ENCODE results near the gene PNMT. TPM values are rescaled to one million over a fixed set of nuclear protein-coding genes. Genes with fewer than 3 reads are reported as not detected.

PNMT gene
- total RNA-seq, 1 donor, result not detected

GRCh38 chr17:39640591-39641031, 27.6 kb upstream of the PNMT start:
- Histone ChIP-seq H3K4me3 (ENCODE audit: low read length) (no peak overlapping the region), H3K27me3 (ENCODE audit: insufficient read depth, low read length) (no peaks in the 10 kb centered on the region)

GRCh38 chr17:39641097-39641496, 27.2 kb upstream of the PNMT start:
- no peaks in the 10 kb centered on the region for H3K27me3 ChIP-seq (ENCODE audit: insufficient read depth, low read length)
- H3K4me3 ChIP-seq (ENCODE audit: low read length), result no peak overlapping the region
- H3K4me1 ChIP-seq (ENCODE audit: insufficient read depth, low read length), result peaks cover 73% of the 10 kb centered on the region
- H3K9me3 ChIP-seq (ENCODE audit: low read depth, low read length), result no peaks in the 10 kb centered on the region

More at GRCh38 chr17:39640591-39641031, 27.6 kb upstream of the PNMT start:
- H3K4me1 ChIP-seq (ENCODE audit: insufficient read depth, low read length), result peaks cover 78% of the 10 kb centered on the region
- no peaks in the 10 kb centered on the region for H3K9me3 ChIP-seq (ENCODE audit: low read depth, low read length)

- H3K27me3 ChIP-seq (ENCODE audit: insufficient read depth, low read length), result no peaks in the 10 kb centered on the region
- H3K4me3 ChIP-seq (ENCODE audit: low read length), result no peak overlapping the region
- H3K9me3 ChIP-seq (ENCODE audit: low read depth, low read length), result no peaks in the 10 kb centered on the region
- H3K4me1 ChIP-seq (ENCODE audit: insufficient read depth, low read length), result peaks cover 65% of the 10 kb centered on the region
Measured at GRCh38 chr17:39641883-39642282, 26.4 kb upstream of the PNMT start.

- peaks cover 65% of the 10 kb centered on the region for H3K4me1 ChIP-seq (ENCODE audit: insufficient read depth, low read length)
- no peaks in the 10 kb centered on the region for H3K27me3 ChIP-seq (ENCODE audit: insufficient read depth, low read length)
- H3K9me3 ChIP-seq (ENCODE audit: low read depth, low read length), result no peaks in the 10 kb centered on the region
- H3K4me3 ChIP-seq (ENCODE audit: low read length), result no peak overlapping the region
Measured at GRCh38 chr17:39642291-39643074, 25.8 kb upstream of the PNMT start.

- Histone ChIP-seq H3K27me3 (ENCODE audit: insufficient read depth, low read length) (no peaks in the 10 kb centered on the region), H3K4me1 (ENCODE audit: insufficient read depth, low read length) (peaks cover 57% of the 10 kb centered on the region), H3K4me3 (ENCODE audit: low read length) (no peak overlapping the region), H3K9me3 (ENCODE audit: low read depth, low read length) (no peaks in the 10 kb centered on the region)
Measured at GRCh38 chr17:39643271-39643670, 25.0 kb upstream of the PNMT start.

GRCh38 chr17:39647256-39647655, 21.0 kb upstream of the PNMT start:
- Histone ChIP-seq H3K27me3 (ENCODE audit: insufficient read depth, low read length) (no peaks in the 10 kb centered on the region), H3K4me1 (ENCODE audit: insufficient read depth, low read length) (peaks cover 17% of the 10 kb centered on the region), H3K9me3 (ENCODE audit: low read depth, low read length) (no peaks in the 10 kb centered on the region), H3K4me3 (ENCODE audit: low read length) (no peak overlapping the region)

- H3K27me3 ChIP-seq (ENCODE audit: insufficient read depth, low read length), result no peaks in the 10 kb centered on the region
- peaks cover 7% of the 10 kb centered on the region for H3K4me1 ChIP-seq (ENCODE audit: insufficient read depth, low read length)
- H3K4me3 ChIP-seq (ENCODE audit: low read length), result no peak overlapping the region
- H3K9me3 ChIP-seq (ENCODE audit: low read depth, low read length), result no peaks in the 10 kb centered on the region
Measured at GRCh38 chr17:39648616-39649366, 19.5 kb upstream of the PNMT start.

- Histone ChIP-seq H3K4me1 (ENCODE audit: insufficient read depth, low read length) (peaks cover 6% of the 10 kb centered on the region), H3K27me3 (ENCODE audit: insufficient read depth, low read length) (no peaks in the 10 kb centered on the region), H3K9me3 (ENCODE audit: low read depth, low read length) (no peaks in the 10 kb centered on the region), H3K4me3 (ENCODE audit: low read length) (no peak overlapping the region)
Measured at GRCh38 chr17:39650121-39650579, 18.1 kb upstream of the PNMT start.

GRCh38 chr17:39651923-39652586, 16.2 kb upstream of the PNMT start:
- H3K4me1 ChIP-seq (ENCODE audit: insufficient read depth, low read length), result peaks cover 6% of the 10 kb centered on the region
- H3K4me3 ChIP-seq (ENCODE audit: low read length), result no peak overlapping the region
- H3K27me3 ChIP-seq (ENCODE audit: insufficient read depth, low read length), result no peaks in the 10 kb centered on the region
- no peaks in the 10 kb centered on the region for H3K9me3 ChIP-seq (ENCODE audit: low read depth, low read length)

GRCh38 chr17:39652587-39653315, 15.5 kb upstream of the PNMT start:
- no peak overlapping the region for H3K4me3 ChIP-seq (ENCODE audit: low read length)
- no peaks in the 10 kb centered on the region for H3K27me3 ChIP-seq (ENCODE audit: insufficient read depth, low read length)
- no peaks in the 10 kb centered on the region for H3K9me3 ChIP-seq (ENCODE audit: low read depth, low read length)
- H3K4me1 ChIP-seq (ENCODE audit: insufficient read depth, low read length), result peaks cover 6% of the 10 kb centered on the region

GRCh38 chr17:39653316-39653661, 15.0 kb upstream of the PNMT start:
- H3K4me1 ChIP-seq (ENCODE audit: insufficient read depth, low read length), result peaks cover 7% of the 10 kb centered on the region
- no peaks in the 10 kb centered on the region for H3K27me3 ChIP-seq (ENCODE audit: insufficient read depth, low read length)
- no peak overlapping the region for H3K4me3 ChIP-seq (ENCODE audit: low read length)
- H3K9me3 ChIP-seq (ENCODE audit: low read depth, low read length), result no peaks in the 10 kb centered on the region

GRCh38 chr17:39653662-39654331, 14.5 kb upstream of the PNMT start:
- H3K4me1 ChIP-seq (ENCODE audit: insufficient read depth, low read length), result peaks cover 12% of the 10 kb centered on the region
- no peak overlapping the region for H3K4me3 ChIP-seq (ENCODE audit: low read length)
- no peaks in the 10 kb centered on the region for H3K9me3 ChIP-seq (ENCODE audit: low read depth, low read length)
- no peaks in the 10 kb centered on the region for H3K27me3 ChIP-seq (ENCODE audit: insufficient read depth, low read length)

GRCh38 chr17:39655105-39655504, 13.1 kb upstream of the PNMT start:
- Histone ChIP-seq H3K9me3 (ENCODE audit: low read depth, low read length) (no peaks in the 10 kb centered on the region), H3K27me3 (ENCODE audit: insufficient read depth, low read length) (no peaks in the 10 kb centered on the region), H3K4me3 (ENCODE audit: low read length) (no peak overlapping the region), H3K4me1 (ENCODE audit: insufficient read depth, low read length) (peaks cover 24% of the 10 kb centered on the region)

GRCh38 chr17:39658346-39658745, 9.9 kb upstream of the PNMT start:
- Histone ChIP-seq H3K27me3 (ENCODE audit: insufficient read depth, low read length) (no peaks in the 10 kb centered on the region), H3K9me3 (ENCODE audit: low read depth, low read length) (no peaks in the 10 kb centered on the region), H3K4me3 (ENCODE audit: low read length) (no peak overlapping the region), H3K4me1 (ENCODE audit: insufficient read depth, low read length) (peaks cover 27% of the 10 kb centered on the region)
